ENCODE results near the gene C6orf136. TPM values are rescaled to one million over a fixed set of nuclear protein-coding genes. Genes with fewer than 3 reads are reported as not detected.
A peak's percentile ranks its signal among the peaks of the same experiment; 100 is the strongest.

Gene C6orf136
- total RNA-seq, 1 experiment from 2014 or later: 25.4 TPM

GRCh38 chr6:30687659-30688431 is 40.9 kb downstream of the C6orf136 start:
- BruUV-seq (replicated peaks): TSS peak; percentile 68
- Histone ChIP-seq H3K27me3 (replicated peaks; ENCODE audit: control insufficient read depth, insufficient read depth, low read length) (no peaks in the 10 kb centered on the region), H3K9me3 (no peaks in the 10 kb centered on the region), H3K36me3 (ENCODE audit: control insufficient read depth, insufficient read depth, low read length) (no peaks in the 10 kb centered on the region), H3K4me1 (peaks cover 22% of the 10 kb centered on the region), H3K4me3 (ENCODE audit: low read depth, low read length) (peak overlapping the region; percentile 78)
- intact Hi-C loops (cut with micrococcal nuclease; ENCODE audit: unreplicated experiment): no loop called here
- H3K27ac Mint-ChIP-seq (ENCODE audit: unreplicated experiment): peak overlapping the region; percentile 68
- H3K27me3 Mint-ChIP-seq (ENCODE audit: insufficient read depth, unreplicated experiment): no peaks in the 10 kb centered on the region
- TF ChIP-seq CTCF (IDR thresholded peaks at IDR 0.05; ENCODE audit: insufficient read depth in 1 of 2, low read depth in 1 of 2, low read length in 1 of 2, severe bottlenecking in 1 of 2, unreplicated experiment in 1 of 2): no peak
- H3K4me1 Mint-ChIP-seq (ENCODE audit: low read depth, unreplicated experiment): peaks cover 49% of the 10 kb centered on the region
- ChIA-PET CTCF (interaction anchor here (0.6 to 1.9 kb wide), 4 partner anchors 9 to 90 kb away, joined by 3 to 7 read pairs (median 3); partner anchors contain the start of genes FLOT1 and MDC1), POLR2A (interaction anchor here (0.6 to 1.1 kb wide), 2 partner anchors 29 to 73 kb away, joined by 5 to 6 read pairs; partner anchors contain the start of gene MDC1)
- peak overlapping the region; percentile 82 for H3K4me3 Mint-ChIP-seq (ENCODE audit: unreplicated experiment)
- peaks cover 10% of the 10 kb centered on the region for H3K36me3 Mint-ChIP-seq (ENCODE audit: insufficient read depth, unreplicated experiment)
- DNase-seq: peak in 1 of 2 experiments; percentile 22
- H3K9me3 Mint-ChIP-seq (ENCODE audit: unreplicated experiment): no peaks in the 10 kb centered on the region

- Histone ChIP-seq H3K27me3 (replicated peaks; ENCODE audit: control insufficient read depth, insufficient read depth, low read length) (no peaks in the 10 kb centered on the region), H3K4me3 (ENCODE audit: low read depth, low read length) (no peak overlapping the region), H3K36me3 (ENCODE audit: control insufficient read depth, insufficient read depth, low read length) (no peaks in the 10 kb centered on the region), H3K4me1 (peaks cover 19% of the 10 kb centered on the region), H3K9me3 (no peaks in the 10 kb centered on the region)
- ChIA-PET POLR2A (interaction anchor here (1.4 kb wide), 1 partner anchor 29 kb away, joined by 3 read pairs; the partner anchor contains the start of gene MDC1), CTCF (interaction anchor here (1.9 kb wide), 1 partner anchor 9 kb away, joined by 7 read pairs; no protein-coding TSS in a partner anchor)
- peaks cover 49% of the 10 kb centered on the region for H3K4me1 Mint-ChIP-seq (ENCODE audit: low read depth, unreplicated experiment)
- peak overlapping the region; percentile 82 for H3K4me3 Mint-ChIP-seq (ENCODE audit: unreplicated experiment)
- BruUV-seq (replicated peaks): no TSS peak
- no peak overlapping the region for H3K27ac Mint-ChIP-seq (ENCODE audit: unreplicated experiment)
- no peaks in the 10 kb centered on the region for H3K9me3 Mint-ChIP-seq (ENCODE audit: unreplicated experiment)
- intact Hi-C loops (cut with micrococcal nuclease; ENCODE audit: unreplicated experiment): no loop called here
- TF ChIP-seq CTCF (IDR thresholded peaks at IDR 0.05; ENCODE audit: insufficient read depth in 1 of 2, low read depth in 1 of 2, low read length in 1 of 2, severe bottlenecking in 1 of 2, unreplicated experiment in 1 of 2): no peak
- no peak for DNase-seq
- peaks cover 10% of the 10 kb centered on the region for H3K36me3 Mint-ChIP-seq (ENCODE audit: insufficient read depth, unreplicated experiment)
- H3K27me3 Mint-ChIP-seq (ENCODE audit: insufficient read depth, unreplicated experiment): no peaks in the 10 kb centered on the region
Measured at GRCh38 chr6:30688569-30688968, 41.6 kb downstream of the C6orf136 start.

- peaks cover 43% of the 10 kb centered on the region for H3K4me1 Mint-ChIP-seq (ENCODE audit: low read depth, unreplicated experiment)
- H3K27me3 ChIP-seq (replicated peaks; ENCODE audit: control insufficient read depth, insufficient read depth, low read length): no peaks in the 10 kb centered on the region
- no peaks in the 10 kb centered on the region for H3K9me3 ChIP-seq
- no peaks in the 10 kb centered on the region for H3K9me3 Mint-ChIP-seq (ENCODE audit: unreplicated experiment)
- peaks cover 19% of the 10 kb centered on the region for H3K4me1 ChIP-seq
- TF ChIP-seq CTCF (IDR thresholded peaks at IDR 0.05; ENCODE audit: insufficient read depth in 1 of 2, low read depth in 1 of 2, low read length in 1 of 2, severe bottlenecking in 1 of 2, unreplicated experiment in 1 of 2): no peak
- no peaks in the 10 kb centered on the region for H3K27me3 Mint-ChIP-seq (ENCODE audit: insufficient read depth, unreplicated experiment)
- CTCF ChIA-PET: interaction anchor here (1.0 kb wide), 1 partner anchor 13 kb away, joined by 3 read pairs; no protein-coding TSS in a partner anchor
- POLR2A ChIA-PET: interaction anchor here (1.4 kb wide), 1 partner anchor 28 kb away, joined by 3 read pairs; the partner anchor contains the start of gene MDC1
- intact Hi-C loops (cut with micrococcal nuclease; ENCODE audit: unreplicated experiment): no loop called here
- H3K36me3 ChIP-seq (ENCODE audit: control insufficient read depth, insufficient read depth, low read length): no peaks in the 10 kb centered on the region
- H3K4me3 Mint-ChIP-seq (ENCODE audit: unreplicated experiment): peak overlapping the region; percentile 82
- no peak for DNase-seq
- no peak overlapping the region for H3K4me3 ChIP-seq (ENCODE audit: low read depth, low read length)
- no TSS peak for BruUV-seq (replicated peaks)
- no peak overlapping the region for H3K27ac Mint-ChIP-seq (ENCODE audit: unreplicated experiment)
- peaks cover 10% of the 10 kb centered on the region for H3K36me3 Mint-ChIP-seq (ENCODE audit: insufficient read depth, unreplicated experiment)
Measured at GRCh38 chr6:30689022-30689865, 42.3 kb downstream of the C6orf136 start.
